NCI-H1930 (cell line): Measurements from ENCODE around the gene KDM4B.

Experiments used
- DNase-seq, 2 experiments: peaks; one replicate each; lab custom pipeline; 2025; lab: John Stamatoyannopoulos, UW

KDM4B gene

GRCh38 chr19:5068233-5069072 is 99.5 kb downstream of the KDM4B start:
- DNase-seq, result no peak

GRCh38 chr19:5070331-5070730 is 101.4 kb downstream of the KDM4B start:
- no peak for DNase-seq

GRCh38 chr19:5070930-5071329 is 102.0 kb downstream of the KDM4B start:
- no peak for DNase-seq

GRCh38 chr19:5071579-5071978 is 102.7 kb downstream of the KDM4B start:
- no peak for DNase-seq

- DNase-seq, result no peak
Observed at GRCh38 chr19:5072115-5072514, 103.2 kb downstream of the KDM4B start.

- DNase-seq, result no peak
Observed at GRCh38 chr19:5073153-5073844, 104.4 kb downstream of the KDM4B start.

- DNase-seq, result no peak
Observed at GRCh38 chr19:5074407-5074806, 105.5 kb downstream of the KDM4B start.

GRCh38 chr19:5074830-5075394 is 106.0 kb downstream of the KDM4B start:
- no peak for DNase-seq

- DNase-seq, result no peak
Observed at GRCh38 chr19:5075597-5075996, 106.7 kb downstream of the KDM4B start.

- DNase-seq, result no peak
Observed at GRCh38 chr19:5076440-5077208, 107.7 kb downstream of the KDM4B start.

GRCh38 chr19:5077209-5077515 is 108.2 kb downstream of the KDM4B start:
- DNase-seq, result no peak

GRCh38 chr19:5078182-5078581 is 109.3 kb downstream of the KDM4B start:
- DNase-seq, result no peak

GRCh38 chr19:5078666-5079065 is 109.8 kb downstream of the KDM4B start:
- DNase-seq, result no peak

- no peak for DNase-seq
Observed at GRCh38 chr19:5079071-5079774, 110.3 kb downstream of the KDM4B start.

- no peak for DNase-seq
Observed at GRCh38 chr19:5080030-5080654, 111.2 kb downstream of the KDM4B start.

- DNase-seq, result no peak
Observed at GRCh38 chr19:5080809-5081208, 111.9 kb downstream of the KDM4B start.

- no peak for DNase-seq
Observed at GRCh38 chr19:5081443-5082161, 112.7 kb downstream of the KDM4B start.

- no peak for DNase-seq
Observed at GRCh38 chr19:5083547-5083965, 114.6 kb downstream of the KDM4B start.

GRCh38 chr19:5085566-5085965 is 116.7 kb downstream of the KDM4B start:
- DNase-seq, result no peak

- no peak for DNase-seq
Observed at GRCh38 chr19:5086230-5086629, 117.3 kb downstream of the KDM4B start.
